RPMI7951 (cell line): ENCODE measurements around the gene HS3ST2. TPM values are rescaled to one million over a fixed set of nuclear protein-coding genes. Genes with fewer than 3 reads are reported as not detected.
"Not testable (repeated sequence)": the region's sequence is repeated elsewhere in the genome, so short reads cannot be mapped to it uniquely, and the experiment has no call there.

Experiments
- DNase-seq: peaks from one replicate; pipeline ENCODE4 v3.0.0-alpha.2; 2012; ENCODE audit warnings: low read depth
- total RNA-seq: library from RNA; depleted of rRNA; stranded (reverse); fragments of >200 nt; shearing (Covaris generic); gene quantifications from 2 replicates; pipeline ENCODE4 v1.2.3, GENCODE V29; 2014

Gene HS3ST2
- total RNA-seq, 1 experiment from 2014 or later, result not detected

- DNase-seq, result no peak
These were observed 65.0 kb downstream of the HS3ST2 start for GRCh38 chr16:22878955-22879354.

- DNase-seq, result no peak
These were observed 65.5 kb downstream of the HS3ST2 start for GRCh38 chr16:22879466-22879865.

GRCh38 chr16:22882981-22883380 lies 69.0 kb downstream of the HS3ST2 start:
- DNase-seq, result no peak

- DNase-seq, result no peak
These were observed 72.0 kb downstream of the HS3ST2 start for GRCh38 chr16:22885951-22886350.

GRCh38 chr16:22886927-22887326 lies 73.0 kb downstream of the HS3ST2 start:
- DNase-seq, result no peak

GRCh38 chr16:22887445-22887844 lies 73.5 kb downstream of the HS3ST2 start:
- no peak for DNase-seq

- no peak for DNase-seq
These were observed 74.8 kb downstream of the HS3ST2 start for GRCh38 chr16:22888791-22889190.

GRCh38 chr16:22890976-22891375 lies 77.0 kb downstream of the HS3ST2 start:
- DNase-seq, result no peak

- no peak for DNase-seq
These were observed 83.2 kb downstream of the HS3ST2 start for GRCh38 chr16:22897184-22897583.

GRCh38 chr16:22898131-22898530 lies 84.2 kb downstream of the HS3ST2 start:
- DNase-seq, result no peak

GRCh38 chr16:22898874-22899348 lies 84.9 kb downstream of the HS3ST2 start:
- DNase-seq, result peak; percentile 35

GRCh38 chr16:22899567-22899966 lies 85.6 kb downstream of the HS3ST2 start:
- not testable (repeated sequence) for DNase-seq

GRCh38 chr16:22900863-22901262 lies 86.9 kb downstream of the HS3ST2 start:
- no peak for DNase-seq

GRCh38 chr16:22901563-22901962 lies 87.6 kb downstream of the HS3ST2 start:
- DNase-seq, result no peak

GRCh38 chr16:22903716-22904115 lies 89.8 kb downstream of the HS3ST2 start:
- no peak for DNase-seq

GRCh38 chr16:22912654-22913053 lies 98.7 kb downstream of the HS3ST2 start:
- DNase-seq, result no peak

- no peak for DNase-seq
These were observed 101.0 kb downstream of the HS3ST2 start for GRCh38 chr16:22915003-22915402.

GRCh38 chr16:22923491-22923890 lies 109.5 kb downstream of the HS3ST2 start:
- DNase-seq, result no peak

GRCh38 chr16:22924492-22924891 lies 110.5 kb downstream of the HS3ST2 start:
- DNase-seq, result no peak

GRCh38 chr16:22926105-22926751 lies 112.3 kb downstream of the HS3ST2 start:
- no peak for DNase-seq

GRCh38 chr16:22927306-22927705 lies 113.3 kb downstream of the HS3ST2 start:
- DNase-seq, result no peak

GRCh38 chr16:22928882-22929435 lies 115.0 kb downstream of the HS3ST2 start:
- DNase-seq, result no peak

- DNase-seq, result no peak
These were observed 115.5 kb downstream of the HS3ST2 start for GRCh38 chr16:22929461-22929860.
